ENCODE measurements around the gene FBXW11. TPM values are rescaled to one million over a fixed set of nuclear protein-coding genes. Genes with fewer than 3 reads are reported as not detected.
"Not testable (repeated sequence)": the region's sequence is repeated elsewhere in the genome, so short reads cannot be mapped to it uniquely, and the experiment has no call there.

Gene FBXW11
- polyA plus RNA-seq, 4 donors = 51.3 to 66.4 (median 65.4) TPM

GRCh38 chr5:172020110-172020786 is 13.8 kb upstream of the FBXW11 start:
- not testable (repeated sequence) for DNase-seq (ENCODE audit: low read depth in 4 of 4, low spot score in 3 of 4)

GRCh38 chr5:172015346-172015745 is 8.9 kb upstream of the FBXW11 start:
- DNase-seq (ENCODE audit: low read depth in 4 of 4, low spot score in 3 of 4) = no peak

- no peak for DNase-seq (ENCODE audit: low read depth in 4 of 4, low spot score in 3 of 4)
Observed at GRCh38 chr5:172010278-172010677, 3.8 kb upstream of the FBXW11 start.

GRCh38 chr5:172009536-172010270 is 3.3 kb upstream of the FBXW11 start:
- no peak for DNase-seq (ENCODE audit: low read depth in 4 of 4, low spot score in 3 of 4)

- DNase-seq (ENCODE audit: low read depth in 4 of 4, low spot score in 3 of 4) = no peak
Observed at GRCh38 chr5:172008689-172009141, 2.3 kb upstream of the FBXW11 start.

- DNase-seq (ENCODE audit: low read depth in 4 of 4, low spot score in 3 of 4) = no peak
Observed at GRCh38 chr5:172008111-172008455, 1.6 kb upstream of the FBXW11 start.

- peak in 3 of 4 donors; percentile 26 to 29 (median 27) for DNase-seq (ENCODE audit: low read depth in 4 of 4, low spot score in 3 of 4)
Observed at GRCh38 chr5:172007175-172008110, 1.0 kb upstream of the FBXW11 start.

GRCh38 chr5:172005708-172006320 is 624 bp downstream of the FBXW11 start:
- DNase-seq (ENCODE audit: low read depth in 4 of 4, low spot score in 3 of 4) = peak in 2 of 4 donors; percentile 36 to 56

- no peak for DNase-seq (ENCODE audit: low read depth in 4 of 4, low spot score in 3 of 4)
Observed at GRCh38 chr5:172004824-172005237, 1.6 kb downstream of the FBXW11 start.

- DNase-seq (ENCODE audit: low read depth in 4 of 4, low spot score in 3 of 4) = no peak
Observed at GRCh38 chr5:172003746-172004145, 2.7 kb downstream of the FBXW11 start.

GRCh38 chr5:172002840-172003512 is 3.5 kb downstream of the FBXW11 start:
- no peak for DNase-seq (ENCODE audit: low read depth in 4 of 4, low spot score in 3 of 4)

GRCh38 chr5:172002310-172002709 is 4.1 kb downstream of the FBXW11 start:
- no peak for DNase-seq (ENCODE audit: low read depth in 4 of 4, low spot score in 3 of 4)

- no peak for DNase-seq (ENCODE audit: low read depth in 4 of 4, low spot score in 3 of 4)
Observed at GRCh38 chr5:171999877-172000276, 6.6 kb downstream of the FBXW11 start.

GRCh38 chr5:171999100-171999499 is 7.3 kb downstream of the FBXW11 start:
- no peak for DNase-seq (ENCODE audit: low read depth in 4 of 4, low spot score in 3 of 4)

- no peak for DNase-seq (ENCODE audit: low read depth in 4 of 4, low spot score in 3 of 4)
Observed at GRCh38 chr5:171997011-171997410, 9.4 kb downstream of the FBXW11 start.

GRCh38 chr5:171992813-171993212 is 13.6 kb downstream of the FBXW11 start:
- DNase-seq (ENCODE audit: low read depth in 4 of 4, low spot score in 3 of 4) = no peak

GRCh38 chr5:171992305-171992704 is 14.1 kb downstream of the FBXW11 start:
- no peak for DNase-seq (ENCODE audit: low read depth in 4 of 4, low spot score in 3 of 4)

- no peak for DNase-seq (ENCODE audit: low read depth in 4 of 4, low spot score in 3 of 4)
Observed at GRCh38 chr5:171990713-171991015, 15.8 kb downstream of the FBXW11 start.

- no peak for DNase-seq (ENCODE audit: low read depth in 4 of 4, low spot score in 3 of 4)
Observed at GRCh38 chr5:171989946-171990712, 16.3 kb downstream of the FBXW11 start.

Data from right renal pelvis (tissue), 4 donors.